Vein endothelial cell (primary cell): Measurements from ENCODE around the gene PI4K2B. TPM values are rescaled to one million over a fixed set of nuclear protein-coding genes. Genes with fewer than 3 reads are reported as not detected.

Experiments used
- small RNA-seq: library from RNA; depleted of rRNA; stranded (forward); fragments of <200 nt; gene quantifications from one replicate; pipeline ENCODE3, GENCODE V24; 2012
- total RNA-seq: library from RNA; depleted of rRNA; stranded (reverse); fragments of >200 nt; gene quantifications from 2 replicates; pipeline ENCODE4 v1.2.3, GENCODE V29; 2012

The PI4K2B gene
- total RNA-seq: 18.3 and 31.0 TPM in 2 replicates

DNA sequence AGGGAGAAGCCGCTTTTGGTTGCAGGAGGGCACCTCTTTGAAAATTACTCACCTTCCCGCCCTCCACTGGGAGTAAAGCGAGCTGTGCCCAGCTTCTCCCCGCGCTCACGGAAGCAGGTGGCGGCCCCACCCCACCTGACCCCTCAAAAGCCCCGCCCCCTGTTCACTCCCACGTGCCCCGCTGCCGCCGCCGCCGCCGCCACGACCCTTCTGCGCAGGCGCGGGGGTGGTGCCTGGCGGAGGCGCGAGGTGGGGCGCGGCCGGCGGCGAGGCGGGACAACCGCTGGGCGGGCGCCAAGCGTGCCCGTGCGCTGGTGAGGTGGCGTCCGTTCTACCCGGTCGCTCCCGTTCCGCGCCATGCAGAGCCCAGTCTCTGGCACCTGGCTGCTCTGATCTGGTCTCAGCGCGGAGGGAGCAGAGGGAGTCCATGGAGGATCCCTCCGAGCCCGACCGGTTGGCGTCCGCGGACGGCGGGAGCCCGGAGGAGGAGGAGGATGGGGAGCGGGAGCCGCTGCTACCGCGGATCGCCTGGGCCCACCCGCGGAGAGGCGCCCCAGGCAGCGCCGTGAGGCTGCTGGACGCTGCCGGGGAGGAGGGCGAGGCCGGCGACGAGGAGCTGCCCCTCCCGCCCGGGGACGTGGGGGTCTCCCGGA is at the start of gene PI4K2B:
TSS of gene PI4K2B (plus strand) at position 297 of the 653 bp plus-strand sequence. CDS start at position 428, 131 bp downstream.

GRCh38 chr4:25312496-25313200 is 78.8 kb downstream of the PI4K2B start, which contains the start of gene ZCCHC4:
ZCCHC4 (plus strand) TSS chr4:25312774; CDS start chr4:25312810, 36 bp downstream.

Small RNAs within 50 kb of the gene (small RNA-seq; reads per million reads assigned to genes)
- gene RF00004: not detected

Other genes with a start within 250 kb of the PI4K2B start
- not detected in 2 replicates for gene LGI2, start 203.1 kb upstream of the PI4K2B start, total RNA-seq
- gene SEPSECS, start 73.6 kb upstream of the PI4K2B start, total RNA-seq: 7.2 and 8.5 TPM in 2 replicates
- gene ZCCHC4, start 78.7 kb downstream of the PI4K2B start, total RNA-seq: 8.5 and 10.0 TPM in 2 replicates
- gene ANAPC4, start 143.2 kb downstream of the PI4K2B start, total RNA-seq: 17.0 and 26.8 TPM in 2 replicates